ENCODE results near the gene BOC. TPM values are rescaled to one million over a fixed set of nuclear protein-coding genes. Genes with fewer than 3 reads are reported as not detected.

Gene BOC
- total RNA-seq, 1 experiment from 2014 or later = 3.5 TPM

- H2BK12ac ChIP-seq (ENCODE audit: insufficient read length, low read depth, low read length) = no peak overlapping the region
- H2AK5ac ChIP-seq (ENCODE audit: insufficient read length, low read length) = no peak overlapping the region
- no peak overlapping the region for H2BK120ac ChIP-seq (ENCODE audit: low read depth, low read length, poor library complexity, severe bottlenecking)
- H2BK20ac ChIP-seq (ENCODE audit: low read depth, low read length, poor library complexity, severe bottlenecking) = no peak overlapping the region
- Mint-ChIP-seq H3K27me3 (ENCODE audit: low read depth) (no peaks in the 10 kb centered on the region), H3K9me3 (no peaks in the 10 kb centered on the region), H3K27ac (no peak overlapping the region), H3K4me3 (no peak overlapping the region), H3K4me1 (peaks cover 8 to 9% of the 10 kb centered on the region in 2 experiments), H3K36me3 (ENCODE audit: insufficient read depth in 1 of 3, low read depth in 3 of 3) (no peaks in the 10 kb centered on the region)
- H3K23me2 ChIP-seq (ENCODE audit: insufficient read length, low read depth, low read length, poor library complexity, severe bottlenecking) = no peaks in the 10 kb centered on the region
- no peak overlapping the region for H3K14ac ChIP-seq (ENCODE audit: insufficient read depth, low read length)
- no peak overlapping the region for H3K9ac ChIP-seq (ENCODE audit: extremely low read depth, insufficient read length, low read length)
- H3K27ac ChIP-seq (ENCODE audit: insufficient read length, low read depth, low read length) = no peak overlapping the region
- H3K9me3 ChIP-seq (ENCODE audit: control insufficient read depth, low read depth, low read length) = no peaks in the 10 kb centered on the region
- H3K79me2 ChIP-seq (ENCODE audit: insufficient read depth, low read length) = no peaks in the 10 kb centered on the region
- no peaks in the 10 kb centered on the region for H4K20me1 ChIP-seq (ENCODE audit: control insufficient read depth, insufficient read depth, insufficient read length)
- no peak for TF ChIP-seq CTCF (conservative IDR thresholded peaks at IDR 0.05)
- DNase-seq = no peak
- H3K79me1 ChIP-seq (ENCODE audit: insufficient read depth, low read depth, low read length, poor library complexity, severe bottlenecking) = no peaks in the 10 kb centered on the region
- H3K4ac ChIP-seq (ENCODE audit: low read depth, low read length) = no peak overlapping the region
- no peak overlapping the region for H4K8ac ChIP-seq (replicated peaks; ENCODE audit: insufficient read length, low read depth, low read length)
- H3K27me3 ChIP-seq (ENCODE audit: insufficient read depth, low read length) = no peaks in the 10 kb centered on the region
- H2BK5ac ChIP-seq (ENCODE audit: insufficient read length, low read length) = no peak overlapping the region
- H3K23ac ChIP-seq (ENCODE audit: insufficient read length, low read depth, low read length) = no peak overlapping the region
- H4K5ac ChIP-seq (ENCODE audit: insufficient read length, low read depth, low read length) = no peak overlapping the region
- no peak overlapping the region for H3K18ac ChIP-seq (ENCODE audit: insufficient read length, low read depth, low read length)
- no peak overlapping the region for H2BK15ac ChIP-seq (ENCODE audit: low read depth, low read length)
- 100% methylated on average over 2 of the region's 4 CpGs for WGBS (ENCODE audit: extremely low coverage, insufficient read length, low lambda C conversion rate)
- H3K56ac ChIP-seq (ENCODE audit: insufficient read length, low read depth, low read length) = no peak overlapping the region
- H3K4me2 ChIP-seq (ENCODE audit: insufficient read depth, insufficient read length, low read length) = no peak overlapping the region
- H3K4me1 ChIP-seq (ENCODE audit: insufficient read depth, low read length) = peaks cover 13% of the 10 kb centered on the region
- H2AFZ ChIP-seq (ENCODE audit: low read length) = no peak overlapping the region
- H3T11ph ChIP-seq (ENCODE audit: low read length) = no peak overlapping the region
- no peak overlapping the region for H4K91ac ChIP-seq (ENCODE audit: insufficient read length, low read depth, low read length)
Measured at GRCh38 chr3:113179235-113179824, 32.0 kb upstream of the BOC start.
